Islet precursor cell (in vitro differentiated cells): ENCODE measurements around the gene SETD2.

Experiments
- DNase-seq: peaks from one replicate; pipeline ENCODE4 v3.0.0-alpha.2; 2018

The SETD2 gene

DNA sequence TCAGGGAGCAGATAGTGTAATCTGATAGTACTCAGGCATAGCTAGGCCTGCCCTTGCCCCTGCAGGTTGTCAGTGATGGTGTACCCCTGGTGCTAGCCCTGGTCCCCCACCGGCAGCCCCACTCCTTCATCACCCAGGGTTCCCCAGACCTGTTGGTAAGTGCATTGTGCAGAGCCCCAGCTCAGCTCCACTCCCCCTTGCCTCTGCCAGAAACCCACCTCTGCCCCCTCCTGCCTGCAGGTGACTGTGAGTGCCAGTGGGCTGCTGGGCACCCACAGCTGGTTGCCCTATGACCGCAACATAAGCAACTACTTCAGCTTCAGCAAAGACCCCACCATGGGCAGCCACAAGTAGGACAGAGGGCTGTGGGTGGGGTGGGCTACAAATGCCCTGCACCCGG, 156.9 kb downstream of the SETD2 start:
- DNase-seq = no peak

DNA sequence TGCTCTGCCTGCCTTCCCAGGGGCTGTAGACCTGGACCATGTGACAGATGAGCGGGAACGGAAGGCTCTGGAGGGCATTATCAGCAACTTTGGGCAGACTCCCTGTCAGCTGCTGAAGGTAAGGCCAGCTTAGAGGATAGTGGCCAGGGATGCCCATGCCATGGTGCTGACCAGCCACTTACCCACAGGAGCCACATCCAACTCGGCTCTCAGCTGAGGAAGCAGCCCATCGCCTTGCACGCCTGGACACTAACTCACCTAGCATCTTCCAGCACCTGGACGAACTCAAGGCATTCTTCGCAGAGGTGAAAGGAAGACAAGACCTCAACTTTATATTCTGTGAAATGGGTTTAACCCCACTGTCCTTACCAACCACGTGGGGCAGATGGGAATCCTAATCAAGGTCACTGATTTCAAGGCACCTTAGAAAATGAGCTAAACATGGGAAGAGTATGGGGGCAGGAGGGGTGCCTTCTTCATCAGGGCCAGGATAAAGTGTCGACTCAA, 157.7 kb downstream of the SETD2 start:
- DNase-seq = no peak

DNA sequence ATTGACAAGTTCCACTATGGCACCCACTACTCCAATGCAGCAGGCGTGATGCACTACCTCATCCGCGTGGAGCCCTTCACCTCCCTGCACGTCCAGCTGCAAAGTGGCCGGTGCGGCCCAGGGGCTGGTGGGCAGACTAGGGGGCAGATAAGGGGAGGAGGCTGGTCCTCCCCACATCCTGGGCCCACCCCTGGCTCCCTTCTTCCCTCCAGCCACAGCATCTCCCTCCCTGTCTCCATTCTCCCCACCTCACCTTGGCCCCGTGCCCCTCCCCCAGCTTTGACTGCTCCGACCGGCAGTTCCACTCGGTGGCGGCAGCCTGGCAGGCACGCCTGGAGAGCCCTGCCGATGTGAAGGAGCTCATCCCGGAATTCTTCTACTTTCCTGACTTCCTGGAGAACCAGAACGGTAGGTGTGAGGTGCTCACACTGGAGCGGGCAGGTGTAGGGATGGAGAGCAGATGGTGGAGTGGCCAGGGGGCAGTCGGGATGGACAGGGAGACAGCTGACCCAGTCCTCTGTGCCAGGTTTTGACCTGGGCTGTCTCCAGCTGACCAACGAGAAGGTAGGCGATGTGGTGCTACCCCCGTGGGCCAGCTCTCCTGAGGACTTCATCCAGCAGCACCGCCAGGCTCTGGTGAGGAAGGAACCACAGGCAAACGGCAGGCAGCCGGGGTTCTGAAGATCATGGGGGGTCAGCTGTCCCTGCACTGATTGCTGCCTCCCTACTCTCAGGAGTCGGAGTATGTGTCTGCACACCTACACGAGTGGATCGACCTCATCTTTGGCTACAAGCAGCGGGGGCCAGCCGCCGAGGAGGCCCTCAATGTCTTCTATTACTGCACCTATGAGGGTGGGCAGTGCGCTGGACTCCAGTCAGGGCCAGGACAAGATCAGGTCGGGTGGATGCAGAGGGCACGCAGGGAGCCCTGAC, 158.4 kb downstream of the SETD2 start:
- DNase-seq = no peak

DNA sequence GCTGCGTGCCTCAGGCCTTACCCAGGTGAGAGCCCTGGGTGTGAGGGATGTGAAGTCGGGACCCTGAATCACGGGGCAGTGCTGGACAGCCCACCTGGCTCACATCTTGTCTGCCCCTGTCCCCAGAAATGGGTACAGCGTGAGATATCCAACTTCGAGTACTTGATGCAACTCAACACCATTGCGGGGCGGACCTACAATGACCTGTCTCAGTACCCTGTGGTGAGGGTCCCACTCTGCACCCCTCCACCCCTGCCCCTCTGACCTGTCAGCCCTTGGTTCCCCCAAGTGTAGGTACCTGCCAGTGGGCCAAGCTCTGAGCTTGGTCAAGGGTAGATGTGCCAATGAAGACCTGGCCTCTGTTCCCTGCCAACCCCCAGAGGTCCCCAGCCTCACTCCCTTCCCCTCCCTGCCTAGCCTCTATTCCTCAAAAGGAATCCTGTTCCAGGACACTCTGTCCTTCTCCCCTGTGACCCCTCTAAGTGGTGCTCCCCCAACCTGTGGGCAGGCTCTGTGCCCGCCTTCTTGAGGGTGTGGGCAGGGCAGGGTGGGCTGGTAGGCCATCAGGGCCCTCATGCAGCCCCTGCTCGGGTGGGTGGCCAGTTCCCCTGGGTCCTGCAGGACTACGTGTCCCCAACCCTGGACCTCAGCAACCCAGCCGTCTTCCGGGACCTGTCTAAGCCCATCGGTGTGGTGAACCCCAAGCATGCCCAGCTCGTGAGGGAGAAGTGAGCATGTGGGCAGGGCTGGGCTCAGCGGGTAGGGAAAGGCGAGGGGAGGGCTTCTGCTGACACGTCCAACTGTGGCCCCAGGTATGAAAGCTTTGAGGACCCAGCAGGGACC, 159.3 kb downstream of the SETD2 start:
- DNase-seq = no peak

DNA sequence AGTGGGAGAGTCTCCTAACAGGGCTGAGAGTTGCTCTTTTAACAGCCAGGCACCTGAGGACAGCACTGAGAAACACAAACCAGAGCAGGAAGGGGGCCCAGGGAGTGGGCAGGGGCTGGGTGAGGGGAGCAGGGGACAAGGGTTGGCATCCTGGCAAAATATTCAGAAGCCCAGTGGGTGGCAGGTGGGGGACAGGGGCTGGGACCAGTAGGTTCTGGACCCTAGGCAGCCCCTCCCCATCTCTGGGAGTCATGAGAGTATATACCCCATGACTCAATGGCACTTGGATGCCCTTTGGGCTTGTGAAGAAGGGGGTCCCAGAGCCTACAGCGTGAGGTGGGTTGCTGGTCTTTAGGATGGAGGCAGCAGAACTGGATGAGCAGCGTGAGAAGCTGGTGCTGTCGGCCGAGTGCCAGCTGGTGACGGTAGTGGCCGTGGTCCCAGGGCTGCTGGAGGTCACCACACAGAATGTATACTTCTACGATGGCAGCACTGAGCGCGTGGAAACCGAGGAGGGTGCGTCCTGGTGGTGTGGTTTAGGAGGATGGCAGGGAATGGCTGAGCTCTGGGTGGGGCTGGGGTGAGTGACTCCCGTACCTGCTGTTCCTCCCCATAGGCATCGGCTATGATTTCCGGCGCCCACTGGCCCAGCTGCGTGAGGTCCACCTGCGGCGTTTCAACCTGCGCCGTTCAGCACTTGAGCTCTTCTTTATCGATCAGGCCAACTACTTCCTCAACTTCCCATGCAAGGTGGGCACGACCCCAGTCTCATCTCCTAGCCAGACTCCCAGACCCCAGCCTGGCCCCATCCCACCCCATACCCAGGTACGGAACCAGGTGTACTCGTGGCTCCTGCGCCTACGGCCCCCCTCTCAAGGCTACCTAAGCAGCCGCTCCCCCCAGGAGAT, 160.2 kb downstream of the SETD2 start:
- DNase-seq = no peak

DNA sequence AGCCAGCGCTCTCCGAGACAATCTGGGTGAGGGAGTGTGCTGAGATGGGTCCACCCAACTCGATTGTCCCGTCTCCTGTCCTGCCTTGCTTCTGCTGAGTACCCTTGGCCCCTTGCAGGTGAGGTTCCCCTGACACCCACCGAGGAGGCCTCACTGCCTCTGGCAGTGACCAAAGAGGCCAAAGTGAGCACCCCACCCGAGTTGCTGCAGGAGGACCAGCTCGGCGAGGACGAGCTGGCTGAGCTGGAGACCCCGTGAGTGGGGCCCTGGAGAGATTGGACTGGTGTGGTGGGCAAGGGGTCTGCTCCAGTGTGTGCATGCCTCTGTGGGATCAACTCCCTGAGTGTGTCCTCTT, 160.9 kb downstream of the SETD2 start:
- no peak for DNase-seq

DNA sequence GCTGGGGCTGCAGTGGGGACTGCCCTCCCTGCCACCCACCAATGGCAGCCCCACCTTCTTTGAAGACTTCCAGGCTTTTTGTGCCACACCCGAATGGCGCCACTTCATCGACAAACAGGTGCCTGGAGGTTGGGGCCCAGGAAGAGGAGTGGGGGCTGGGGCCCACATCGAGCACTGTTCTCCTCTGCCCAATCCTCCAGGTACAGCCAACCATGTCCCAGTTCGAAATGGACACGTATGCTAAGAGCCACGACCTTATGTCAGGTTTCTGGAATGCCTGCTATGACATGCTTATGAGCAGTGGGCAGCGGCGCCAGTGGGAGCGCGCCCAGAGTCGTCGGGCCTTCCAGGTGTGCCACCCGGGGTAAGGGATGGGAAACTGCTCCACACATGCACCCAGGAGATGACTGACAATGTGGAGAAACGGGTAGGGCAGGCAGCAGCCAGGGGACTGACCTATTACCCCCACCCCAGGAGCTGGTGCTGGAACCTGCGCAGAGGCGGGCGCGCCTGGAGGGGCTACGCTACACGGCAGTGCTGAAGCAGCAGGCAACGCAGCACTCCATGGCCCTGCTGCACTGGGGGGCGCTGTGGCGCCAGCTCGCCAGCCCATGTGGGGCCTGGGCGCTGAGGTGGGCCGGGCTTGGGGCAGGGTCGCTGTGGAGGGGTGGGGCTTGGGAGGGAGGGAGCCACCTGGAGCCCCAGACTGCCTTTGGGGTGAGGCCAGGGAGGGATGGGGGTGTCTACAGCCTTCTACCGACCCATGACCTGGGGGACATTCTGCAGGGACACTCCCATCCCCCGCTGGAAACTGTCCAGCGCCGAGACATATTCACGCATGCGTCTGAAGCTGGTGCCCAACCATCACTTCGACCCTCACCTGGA, 161.5 kb downstream of the SETD2 start:
- no peak for DNase-seq

DNA sequence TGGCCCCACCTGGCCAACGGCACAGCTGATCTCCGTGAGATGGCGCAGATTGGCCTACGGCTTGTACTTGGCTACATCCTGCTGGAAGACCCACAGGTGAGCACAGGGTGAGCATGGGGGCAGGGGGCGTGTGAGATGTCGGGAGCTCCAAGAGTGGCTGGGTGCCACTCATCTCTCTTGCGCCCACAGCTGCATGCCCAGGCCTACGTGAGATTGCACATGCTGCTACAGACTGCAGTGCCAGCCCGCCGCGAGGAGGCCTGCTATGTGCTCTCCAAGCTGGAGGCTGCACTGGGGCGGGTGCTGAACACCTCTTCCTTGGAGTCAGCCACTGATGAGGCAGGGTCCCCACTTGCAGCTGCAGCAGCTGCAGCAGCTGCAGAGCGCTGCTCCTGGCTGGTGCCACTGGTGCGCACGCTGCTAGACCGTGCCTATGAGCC, 162.2 kb downstream of the SETD2 start:
- no peak for DNase-seq

DNA sequence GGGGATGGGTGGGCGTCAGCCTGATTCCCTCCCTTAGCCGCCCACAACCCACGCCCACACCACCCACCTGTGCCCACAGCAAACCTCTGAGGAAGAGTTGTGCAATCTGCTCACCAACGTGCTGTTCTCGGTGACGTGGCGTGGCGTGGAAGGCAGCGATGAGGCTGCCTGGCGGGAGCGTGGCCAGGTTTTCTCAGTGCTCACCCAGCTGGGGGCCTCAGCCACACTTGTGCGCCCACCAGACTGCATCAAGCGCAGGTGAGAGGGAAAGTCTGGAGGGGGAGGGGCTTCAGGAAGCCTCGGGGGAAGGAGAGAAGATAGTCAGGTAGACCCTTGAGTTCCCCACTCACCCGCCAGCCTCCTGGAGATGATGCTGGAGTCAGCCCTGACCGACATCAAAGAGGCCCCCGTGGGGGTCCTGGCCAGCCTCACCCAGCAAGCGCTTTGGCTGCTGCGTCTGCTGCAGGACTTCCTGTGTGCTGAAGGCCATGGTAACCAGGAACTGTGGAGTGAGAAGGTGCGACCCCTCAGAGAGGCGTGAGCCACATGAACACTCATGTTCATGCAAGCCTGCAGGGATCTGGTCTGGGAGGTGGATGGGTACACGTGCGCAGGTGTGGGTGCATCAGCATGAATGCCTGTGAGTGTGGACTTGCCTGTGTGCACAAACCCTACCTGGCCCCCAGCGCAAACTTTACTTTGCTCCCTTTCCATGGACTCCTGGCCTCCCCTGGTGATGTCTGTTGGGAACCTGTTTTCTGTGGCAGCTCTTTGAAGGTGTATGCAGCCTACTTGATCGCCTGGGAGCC, 162.8 kb downstream of the SETD2 start:
- DNase-seq = no peak

DNA sequence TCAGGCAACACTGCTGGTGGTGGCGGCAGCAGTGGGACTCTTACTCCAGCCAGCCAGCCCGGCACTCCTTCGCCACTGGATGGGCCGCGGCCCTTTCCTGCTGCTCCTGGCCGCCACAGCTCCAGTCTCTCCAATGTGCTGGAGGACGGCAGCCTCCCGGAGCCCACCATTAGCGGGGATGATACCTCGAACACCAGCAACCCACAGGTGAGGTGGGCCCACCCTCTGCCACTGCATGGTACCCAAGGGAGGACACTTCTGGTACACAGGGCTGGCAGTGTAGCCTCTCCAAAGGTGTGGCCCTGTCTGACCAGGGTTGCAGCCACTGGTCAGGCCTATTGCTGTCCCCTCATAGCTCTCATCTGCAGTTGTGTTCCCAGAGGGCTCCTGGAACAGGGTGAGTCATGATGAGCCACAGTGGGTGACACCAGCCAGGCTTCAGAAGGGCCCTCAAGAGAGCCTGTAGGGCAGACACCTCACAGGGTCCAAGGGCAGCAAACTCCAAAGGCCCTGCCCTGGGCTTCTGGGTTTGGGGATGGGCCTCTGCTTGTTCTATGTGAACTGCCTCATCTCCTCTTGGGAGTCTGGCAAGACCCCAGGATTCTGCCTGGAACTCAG, 163.6 kb downstream of the SETD2 start:
- no peak for DNase-seq

DNA sequence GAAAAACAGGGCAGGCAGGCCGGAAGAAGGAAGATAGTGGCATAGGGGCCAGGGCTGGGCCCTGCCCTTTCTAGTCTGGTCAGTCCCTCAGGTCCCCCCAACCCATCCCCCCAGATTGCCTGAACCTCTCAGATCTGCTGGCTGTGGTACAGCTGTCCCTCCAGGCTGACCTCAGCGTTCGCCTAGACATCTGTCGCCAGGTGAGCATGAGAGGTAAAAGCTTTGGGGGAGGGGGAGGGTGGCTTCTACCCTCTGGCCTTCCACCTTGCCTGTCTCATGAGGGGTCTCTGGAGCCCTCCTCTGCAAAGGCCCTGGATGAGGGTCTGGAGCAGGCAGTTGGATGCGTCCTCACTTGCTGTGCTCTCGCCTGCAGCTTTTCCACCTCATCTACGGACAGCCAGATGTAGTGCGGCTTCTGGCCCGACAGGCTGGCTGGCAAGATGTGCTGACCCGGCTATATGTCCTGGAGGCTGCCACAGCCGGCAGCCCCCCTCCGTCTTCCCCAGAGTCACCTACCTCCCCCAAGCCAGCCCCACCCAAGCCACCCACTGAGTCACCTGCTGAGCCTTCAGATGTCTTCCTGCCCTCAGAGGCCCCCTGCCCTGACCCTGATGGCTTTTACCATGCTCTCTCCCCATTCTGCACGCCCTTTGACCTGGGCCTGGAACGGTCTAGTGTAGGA, 164.3 kb downstream of the SETD2 start:
- no peak for DNase-seq

DNA sequence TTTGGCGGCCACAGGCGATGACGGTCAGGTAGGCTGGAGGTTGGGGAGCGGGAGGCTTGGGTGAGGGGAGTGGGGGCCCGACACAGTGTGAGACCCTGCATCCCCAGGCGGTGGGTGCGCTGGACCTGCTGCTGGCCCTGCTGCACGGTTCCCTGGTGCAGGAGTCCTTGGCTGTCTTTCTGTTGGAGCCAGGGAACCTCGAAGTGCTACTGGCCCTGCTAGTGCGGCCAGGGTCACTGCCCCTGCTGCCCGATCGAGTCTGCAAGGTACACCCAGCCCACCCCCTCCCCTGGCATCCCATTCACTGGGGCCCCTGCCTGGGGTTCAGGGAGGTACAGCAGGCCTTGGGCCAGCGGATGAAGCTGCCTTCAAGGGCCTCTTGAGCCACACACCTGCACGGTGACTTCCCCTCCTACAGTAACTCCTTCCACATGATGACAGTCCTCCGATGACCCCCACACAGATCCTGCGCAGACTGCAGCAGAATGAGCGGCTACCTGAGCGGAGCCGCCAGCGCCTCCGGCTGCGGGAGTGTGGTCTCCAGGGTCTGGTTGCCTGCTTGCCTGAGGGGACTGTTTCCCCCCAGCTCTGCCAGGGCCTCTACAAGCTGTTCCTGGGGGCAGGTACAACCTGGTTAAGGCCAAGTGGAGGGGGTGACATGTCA, 164.9 kb downstream of the SETD2 start:
- DNase-seq = no peak

DNA sequence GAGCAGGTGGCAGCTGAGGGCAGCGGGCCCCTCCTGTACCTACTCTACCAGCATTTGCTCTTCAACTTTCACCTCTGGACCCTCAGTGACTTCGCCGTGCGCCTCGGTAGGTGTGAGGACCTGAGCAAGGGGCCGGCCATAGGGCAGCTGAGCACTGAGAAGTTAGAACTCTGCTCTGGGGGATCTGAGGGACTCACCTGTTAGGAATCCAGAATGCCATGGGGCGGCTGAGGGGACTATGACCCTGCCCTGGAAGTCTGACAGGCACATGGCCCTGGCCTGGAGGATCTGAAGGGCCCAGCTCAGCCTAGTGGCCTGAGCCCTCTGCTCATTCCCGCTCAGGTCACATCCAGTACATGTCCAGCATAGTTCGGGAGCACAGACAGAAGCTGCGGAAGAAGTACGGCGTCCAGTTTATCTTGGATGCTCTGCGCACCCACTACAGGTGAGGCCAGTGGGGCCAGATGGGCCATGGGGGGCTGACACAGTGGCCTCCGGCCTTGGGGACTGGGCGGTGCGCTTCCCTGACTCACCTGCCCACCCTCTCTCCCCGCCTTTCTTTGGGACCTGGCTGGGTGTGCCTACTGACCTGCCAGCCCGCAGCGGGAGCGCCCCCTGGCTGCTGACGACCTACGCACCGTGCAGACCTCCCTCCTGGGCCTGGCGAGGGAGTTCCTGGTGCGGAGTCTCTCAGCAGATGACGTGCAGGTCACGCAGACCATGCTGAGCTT, 165.6 kb downstream of the SETD2 start:
- peak; percentile 92 for DNase-seq

DNA sequence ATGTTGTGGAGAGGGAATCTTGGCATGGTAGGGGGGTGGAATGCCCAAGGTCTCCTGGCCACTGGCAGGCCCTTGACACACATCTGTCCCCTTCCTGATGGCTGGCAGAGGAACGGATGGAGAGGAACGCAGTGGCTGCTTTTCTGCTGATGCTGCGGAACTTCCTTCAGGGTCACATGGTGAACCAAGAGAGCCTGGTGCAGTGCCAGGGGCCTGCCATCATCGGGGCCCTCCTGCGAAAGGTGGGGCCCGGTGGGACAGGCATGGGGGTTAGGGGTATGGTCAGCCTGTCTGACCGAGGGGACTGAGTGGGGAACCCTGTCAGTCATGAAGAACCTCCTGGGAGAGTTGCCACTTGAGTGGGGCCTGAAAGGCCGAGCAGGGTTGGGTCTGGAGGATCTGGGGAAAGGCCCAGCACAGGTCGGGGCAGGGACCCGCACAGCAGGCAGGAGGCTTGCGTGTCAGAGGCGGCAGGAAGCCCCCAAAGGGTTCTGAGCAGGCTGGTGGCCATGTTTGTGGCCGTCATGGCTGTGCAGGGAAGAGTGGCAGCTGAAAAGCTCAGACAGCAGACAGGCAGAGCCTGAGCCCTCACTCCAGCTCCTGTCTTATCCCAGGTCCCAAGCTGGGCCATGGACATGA, 166.3 kb downstream of the SETD2 start:
- DNase-seq = no peak

DNA sequence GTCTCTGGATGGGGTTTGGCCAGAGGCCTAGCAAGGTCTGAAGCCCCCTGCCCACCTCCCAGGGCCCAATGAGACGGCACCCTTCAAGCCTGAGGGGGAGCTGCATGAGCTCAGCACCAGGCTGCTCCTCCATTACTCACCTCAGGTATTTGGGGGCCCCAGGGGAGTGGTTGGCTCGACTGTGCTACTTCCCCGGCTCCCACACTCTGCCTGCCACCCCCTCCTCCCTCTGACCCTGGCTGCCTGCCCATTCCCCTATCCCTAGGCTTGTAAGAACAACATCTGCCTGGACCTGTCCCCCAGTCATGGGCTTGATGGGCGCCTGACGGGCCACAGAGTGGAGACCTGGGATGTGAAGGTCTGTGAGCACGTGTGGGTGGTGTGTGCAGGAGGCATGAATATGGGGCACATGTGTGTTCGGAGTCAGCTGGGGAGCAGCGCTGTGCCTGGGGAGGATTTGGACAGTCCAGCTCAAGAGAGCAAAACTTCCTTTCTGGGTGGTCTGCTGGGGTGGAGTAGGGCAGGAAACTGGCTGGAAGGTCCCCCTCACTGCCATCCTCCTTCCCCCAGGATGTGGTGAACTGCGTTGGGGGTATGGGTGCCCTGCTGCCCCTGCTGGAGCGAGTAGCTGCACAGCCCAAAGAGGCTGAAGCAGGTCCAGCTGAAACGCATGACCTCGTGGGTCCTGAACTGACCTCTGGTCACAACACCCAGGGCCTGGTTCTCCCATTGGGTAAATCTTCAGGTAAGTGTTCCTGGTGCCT, 167.0 kb downstream of the SETD2 start:
- DNase-seq = no peak

DNA sequence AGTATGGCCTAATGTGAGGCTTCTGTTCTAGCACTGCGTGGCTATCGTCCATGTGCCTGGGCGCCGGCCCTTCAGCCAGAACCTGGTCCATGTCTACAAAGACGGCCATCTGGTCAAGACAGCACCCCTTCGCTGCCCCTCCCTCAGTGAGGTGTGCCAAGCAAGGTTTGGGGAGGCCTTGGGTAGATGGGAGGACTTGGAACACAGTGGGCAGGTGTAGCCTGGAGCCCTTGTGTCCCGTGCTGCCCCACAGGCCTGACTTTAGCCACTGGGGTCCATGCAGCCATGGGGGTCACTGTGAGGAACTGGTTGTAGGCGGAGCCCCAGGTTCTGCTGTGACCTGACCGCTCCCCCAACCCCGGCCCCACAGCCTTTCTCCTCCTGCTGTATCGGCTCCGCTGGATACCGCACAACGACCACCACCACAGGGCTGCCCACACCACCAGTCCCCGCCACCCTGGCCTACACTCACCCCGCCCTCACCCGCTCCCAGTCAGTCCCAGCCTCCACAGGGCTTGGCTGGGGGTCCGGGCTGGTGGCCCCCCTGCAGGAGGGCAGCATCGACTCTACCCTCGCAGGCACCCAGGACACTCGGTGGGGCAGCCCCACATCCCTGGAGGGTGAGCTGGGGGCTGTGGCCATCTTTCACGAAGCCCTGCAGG, 167.9 kb downstream of the SETD2 start:
- DNase-seq = no peak
